ENCODE results near the gene DNAH12.

Gene DNAH12

DNA sequence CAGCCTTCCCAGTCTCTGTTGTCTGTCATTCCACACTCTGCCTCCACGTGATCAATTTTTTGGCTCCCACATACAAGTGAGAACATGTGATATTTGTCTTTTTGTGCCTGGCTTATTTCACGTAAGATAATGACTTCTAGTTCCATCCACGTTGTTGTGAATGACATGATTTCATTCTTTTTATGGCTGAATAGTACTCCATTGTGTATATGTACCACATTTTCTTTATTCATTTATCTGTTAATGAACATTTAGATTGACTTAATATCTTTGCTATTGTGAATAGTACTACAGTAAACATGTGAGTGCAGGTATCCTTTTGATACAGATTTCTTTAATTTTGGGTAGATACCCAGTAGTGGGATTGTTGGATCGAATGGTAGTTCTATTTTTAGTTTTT, 283.0 kb downstream of the DNAH12 start:
- FAIRE-seq = no peak

DNA sequence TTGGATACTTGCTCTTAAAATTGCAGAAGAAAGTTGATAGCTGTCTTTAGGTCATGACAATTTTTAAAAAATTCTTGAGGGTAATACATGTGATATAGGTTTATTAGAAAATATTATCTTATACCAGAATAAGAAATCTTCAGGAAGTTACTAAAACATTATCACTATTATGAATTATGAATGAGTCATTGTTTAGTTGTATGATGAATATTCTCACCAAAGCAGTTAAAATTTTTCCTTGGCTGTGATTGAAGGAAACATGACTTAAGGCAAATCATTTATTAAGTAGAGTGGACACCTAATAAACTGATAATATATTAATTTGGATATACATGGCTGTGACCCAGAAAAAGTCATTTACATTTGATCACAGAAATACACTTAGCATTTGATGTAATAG, 286.5 kb downstream of the DNAH12 start:
- no peak for DNase-seq (ENCODE audit: insufficient read length, low spot score)
- no peak for FAIRE-seq

More for the DNA sequence above, 283.0 kb downstream of the DNAH12 start:
- DNase-seq (ENCODE audit: insufficient read length, low spot score) = no peak

DNA sequence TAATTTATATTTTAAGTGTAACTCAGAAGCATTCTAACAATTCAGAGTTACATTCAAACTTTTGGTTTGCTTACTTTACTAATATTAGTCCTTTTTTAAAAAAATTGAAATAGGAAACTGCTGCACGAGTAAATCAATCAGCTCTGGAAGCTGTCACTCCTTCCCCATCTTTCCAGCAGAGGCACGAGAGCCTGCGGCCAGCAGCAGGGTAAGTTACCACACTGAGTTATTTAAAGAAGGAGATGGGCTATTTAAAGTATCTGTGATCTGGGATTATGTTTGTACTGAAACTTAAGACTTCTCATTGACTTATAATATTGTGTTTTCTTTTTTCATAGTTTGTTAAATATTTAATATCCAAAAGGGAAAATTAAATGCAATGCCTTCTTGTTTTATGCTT, 287.3 kb downstream of the DNAH12 start:
- DNase-seq (ENCODE audit: insufficient read length, low spot score) (no peak), FAIRE-seq (no peak)

DNA sequence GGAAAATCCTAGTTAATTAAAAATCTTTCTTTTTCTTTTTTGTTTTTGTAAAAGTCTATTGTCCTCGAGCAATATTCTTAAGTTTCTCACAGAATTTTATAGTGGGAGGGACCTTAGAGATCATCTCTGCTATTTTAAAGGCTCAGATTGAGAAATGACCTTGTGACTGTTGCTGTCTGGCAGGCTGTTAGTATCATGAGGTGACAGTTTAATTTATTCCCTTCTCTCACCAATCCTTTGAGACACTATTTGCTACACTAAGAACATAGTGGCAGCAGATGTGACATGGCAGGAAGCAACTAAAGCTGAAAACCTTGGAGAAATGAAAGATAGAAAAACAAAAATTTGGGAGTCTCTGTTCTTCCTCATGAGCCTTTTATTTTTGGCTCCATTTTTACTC, 291.7 kb downstream of the DNAH12 start:
- no peak for FAIRE-seq
- no peak for DNase-seq (ENCODE audit: insufficient read length, low spot score)

DNA sequence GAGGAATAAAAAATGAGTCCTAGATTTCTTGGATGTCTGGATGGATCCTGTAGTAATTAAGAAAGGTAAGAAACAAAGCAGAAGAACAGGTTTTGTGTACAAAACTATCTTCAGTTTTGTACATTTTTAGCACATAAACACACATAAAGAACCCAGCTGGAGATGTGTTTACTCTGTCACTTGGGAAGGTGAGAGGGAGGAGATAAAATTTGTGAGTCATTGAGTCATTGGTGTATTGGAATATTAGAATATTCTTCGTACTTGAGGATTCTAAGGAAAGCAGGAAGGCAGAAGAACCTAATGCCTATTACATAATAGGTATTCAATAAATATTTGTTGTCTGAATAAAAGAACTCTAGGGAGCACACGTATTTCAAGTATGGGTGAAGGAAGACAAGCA, 299.2 kb downstream of the DNAH12 start:
- DNase-seq (ENCODE audit: insufficient read length, low spot score) (no peak), FAIRE-seq (no peak)
